HG02571 (cell line): ENCODE data around the gene ORC5.

ENCODE experiments used
- ATAC-seq: cut with Tn5 transposase; IDR thresholded peaks from one replicate; pipeline ENCODE4 v1.9.1; 2021; ENCODE audit warnings: mild to moderate bottlenecking, moderate library complexity; ENCODE audit not compliant: unreplicated experiment

ORC5 gene

GRCh38 chr7:104130726-104131125 is 77.1 kb downstream of the ORC5 start:
- no peak for ATAC-seq

- no peak for ATAC-seq
Measured at GRCh38 chr7:104127204-104127603, 80.6 kb downstream of the ORC5 start.

GRCh38 chr7:104126411-104126841 is 81.4 kb downstream of the ORC5 start:
- no peak for ATAC-seq

- no peak for ATAC-seq
Measured at GRCh38 chr7:104124893-104125477, 82.8 kb downstream of the ORC5 start.

- no peak for ATAC-seq
Measured at GRCh38 chr7:104124469-104124868, 83.3 kb downstream of the ORC5 start.

- ATAC-seq: no peak
Measured at GRCh38 chr7:104123786-104124185, 84.0 kb downstream of the ORC5 start.

- ATAC-seq: no peak
Measured at GRCh38 chr7:104113788-104114187, 94.0 kb downstream of the ORC5 start.

- ATAC-seq: no peak
Measured at GRCh38 chr7:104112623-104113022, 95.2 kb downstream of the ORC5 start.

GRCh38 chr7:104111271-104111670 is 96.5 kb downstream of the ORC5 start:
- ATAC-seq: no peak

GRCh38 chr7:104106108-104106905 is 101.5 kb downstream of the ORC5 start:
- no peak for ATAC-seq

GRCh38 chr7:104098890-104099289 is 108.9 kb downstream of the ORC5 start:
- ATAC-seq: no peak

GRCh38 chr7:104096683-104097082 is 111.1 kb downstream of the ORC5 start:
- ATAC-seq: no peak

- no peak for ATAC-seq
Measured at GRCh38 chr7:104093127-104093526, 114.7 kb downstream of the ORC5 start.

- ATAC-seq: no peak
Measured at GRCh38 chr7:104091242-104091641, 116.6 kb downstream of the ORC5 start.

GRCh38 chr7:104089612-104090011 is 118.2 kb downstream of the ORC5 start:
- no peak for ATAC-seq

GRCh38 chr7:104089061-104089460 is 118.8 kb downstream of the ORC5 start:
- ATAC-seq: no peak
